H9 (cell line): ENCODE data around the gene TCF4. TPM values are rescaled to one million over a fixed set of nuclear protein-coding genes. Genes with fewer than 3 reads are reported as not detected.

Source experiments
- DNase-seq: peaks from one replicate; pipeline ENCODE4 v3.0.0-alpha.2; 2017
- H2AFZ ChIP-seq: one replicate; pipeline ENCODE4 v1.6.1; 2013; ENCODE audit warnings: mild to moderate bottlenecking, low read length, control low read depth, moderate library complexity
- H2AK5ac ChIP-seq: 2 replicates; pipeline ENCODE4 v1.6.1; 2013; ENCODE audit warnings: low read length, control low read depth, mixed read lengths; ENCODE audit not compliant: insufficient read length
- H2BK120ac ChIP-seq: one replicate; pipeline ENCODE4 v1.6.1; 2013; ENCODE audit warnings: low read depth, mild to moderate bottlenecking, low read length, control low read depth, inconsistent platforms; ENCODE audit not compliant: poor library complexity, severe bottlenecking
- H2BK12ac ChIP-seq: 2 replicates; pipeline ENCODE4 v1.6.1; 2013; ENCODE audit warnings: low read length, control low read depth, mixed read lengths, low read depth; ENCODE audit not compliant: insufficient read length
- H2BK15ac ChIP-seq: 2 replicates; pipeline ENCODE4 v1.6.1; 2013; ENCODE audit warnings: low read depth, low read length, control low read depth
- H2BK20ac ChIP-seq: one replicate; pipeline ENCODE4 v1.6.1; 2013; ENCODE audit warnings: low read depth, mild to moderate bottlenecking, low read length, control low read depth, inconsistent platforms; ENCODE audit not compliant: poor library complexity, severe bottlenecking
- H2BK5ac ChIP-seq: 2 replicates; pipeline ENCODE4 v1.6.1; 2013; ENCODE audit warnings: low read length, control low read depth, mixed read lengths; ENCODE audit not compliant: insufficient read length
- H3K14ac ChIP-seq: 2 replicates; pipeline ENCODE4 v1.6.1; 2013; ENCODE audit warnings: low read length, control low read depth; ENCODE audit not compliant: insufficient read depth
- H3K18ac ChIP-seq: 2 replicates; pipeline ENCODE4 v1.6.1; 2013; ENCODE audit warnings: low read depth, mild to moderate bottlenecking, mixed read lengths, low read length, control low read depth; ENCODE audit not compliant: insufficient read length
- H3K23ac ChIP-seq: 2 replicates; pipeline ENCODE4 v1.6.1; 2013; ENCODE audit warnings: low read length, control low read depth, mixed read lengths, low read depth; ENCODE audit not compliant: insufficient read length
- H3K23me2 ChIP-seq: 2 replicates; pipeline ENCODE4 v1.6.1; 2013; ENCODE audit warnings: low read depth, mild to moderate bottlenecking, mixed read lengths, low read length, control low read depth; ENCODE audit not compliant: insufficient read length, poor library complexity, severe bottlenecking
- H3K27ac ChIP-seq: 2 replicates; pipeline ENCODE4 v1.5.1; 2013; ENCODE audit warnings: low read length, control low read depth, mixed read lengths, low read depth; ENCODE audit not compliant: insufficient read length
- H3K27me3 ChIP-seq: 2 replicates; pipeline ENCODE4 v1.6.1; 2013; ENCODE audit warnings: low read length, control low read depth, inconsistent platforms; ENCODE audit not compliant: insufficient read depth
- H3K4ac ChIP-seq: 2 replicates; pipeline ENCODE4 v1.6.1; 2013; ENCODE audit warnings: low read depth, mild to moderate bottlenecking, control low read depth, inconsistent platforms, low read length, moderate library complexity
- H3K4me1 ChIP-seq: 2 replicates; pipeline ENCODE4 v1.6.1; 2013; ENCODE audit warnings: low read length, control low read depth, inconsistent platforms; ENCODE audit not compliant: insufficient read depth
- H3K4me2 ChIP-seq: 2 replicates; pipeline ENCODE4 v1.6.1; 2013; ENCODE audit warnings: low read length, control low read depth, mixed read lengths; ENCODE audit not compliant: insufficient read length, insufficient read depth
- H3K56ac ChIP-seq: 2 replicates; pipeline ENCODE4 v1.6.1; 2013; ENCODE audit warnings: low read depth, mild to moderate bottlenecking, mixed read lengths, low read length, control low read depth; ENCODE audit not compliant: insufficient read length
- H3K79me1 ChIP-seq: 2 replicates; pipeline ENCODE4 v1.6.1; 2013; ENCODE audit warnings: low read depth, mild to moderate bottlenecking, moderate library complexity, low read length, control low read depth, inconsistent platforms; ENCODE audit not compliant: insufficient read depth, poor library complexity, severe bottlenecking
- H3K79me2 ChIP-seq: 2 replicates; pipeline ENCODE4 v1.6.1; 2013; ENCODE audit warnings: low read length, control low read depth, inconsistent platforms; ENCODE audit not compliant: insufficient read depth
- H3K9ac ChIP-seq: 2 replicates; pipeline ENCODE4 v1.6.1; 2013; ENCODE audit warnings: low read length, control low read depth, mixed read lengths; ENCODE audit not compliant: insufficient read length; ENCODE audit errors: extremely low read depth
- H3K9me3 ChIP-seq: one replicate; pipeline ENCODE4 v1.6.1; 2013; ENCODE audit warnings: low read depth, low read length, inconsistent platforms; ENCODE audit not compliant: control insufficient read depth
- H3T11ph ChIP-seq: one replicate; pipeline ENCODE4 v1.6.1; 2013; ENCODE audit warnings: mild to moderate bottlenecking, low read length, control low read depth, inconsistent platforms
- H4K20me1 ChIP-seq: one replicate; pipeline ENCODE4 v1.6.1; 2013; ENCODE audit not compliant: control insufficient read depth, insufficient read length, insufficient read depth
- H4K5ac ChIP-seq: 2 replicates; pipeline ENCODE4 v1.6.1; 2013; ENCODE audit warnings: low read depth, mild to moderate bottlenecking, mixed read lengths, low read length, control low read depth; ENCODE audit not compliant: insufficient read length
- H4K8ac ChIP-seq: replicated peaks from 2 replicates; pipeline ENCODE4 v1.6.1; 2013; ENCODE audit warnings: low read length, control low read depth, mixed read lengths, low read depth; ENCODE audit not compliant: insufficient read length
- H4K91ac ChIP-seq: 2 replicates; pipeline ENCODE4 v1.6.1; 2013; ENCODE audit warnings: low read depth, mild to moderate bottlenecking, moderate library complexity, mixed read lengths, low read length, control low read depth; ENCODE audit not compliant: insufficient read length
- H3K27ac Mint-ChIP-seq, 3 experiments: 2 replicates in 2 of 3; 3 replicates in 1 of 3; pipeline ENCODE4 v1.8.0; 2020 to 2021; ENCODE audit warnings: mixed read lengths in 3 of 3, mild to moderate bottlenecking in 1 of 3, moderate library complexity in 1 of 3
- H3K27me3 Mint-ChIP-seq: 2 replicates; pipeline ENCODE4 v1.8.0; 2021; ENCODE audit warnings: low read depth, mild to moderate bottlenecking, moderate library complexity, mixed read lengths
- H3K36me3 Mint-ChIP-seq, 3 experiments: 2 replicates in 2 of 3; 3 replicates in 1 of 3; pipeline ENCODE4 v1.8.0; 2020 to 2021; ENCODE audit warnings: low read depth in 3 of 3, mixed read lengths in 3 of 3; ENCODE audit not compliant: insufficient read depth in 1 of 3
- H3K4me1 Mint-ChIP-seq, 2 experiments: 2 replicates each; pipeline ENCODE4 v1.8.0; 2020; ENCODE audit warnings: mixed read lengths in 2 of 2
- H3K4me3 Mint-ChIP-seq, 2 experiments: 2 replicates in 1 of 2; 3 replicates in 1 of 2; pipeline ENCODE4 v1.8.0; 2020 to 2021; ENCODE audit warnings: mild to moderate bottlenecking in 2 of 2, mixed read lengths in 2 of 2, moderate library complexity in 1 of 2
- H3K9me3 Mint-ChIP-seq, 2 experiments: 2 replicates in 1 of 2; 3 replicates in 1 of 2; pipeline ENCODE4 v1.8.0; 2020; ENCODE audit warnings: mild to moderate bottlenecking in 2 of 2, mixed read lengths in 2 of 2, moderate library complexity in 1 of 2
- WGBS: extraction: QIAGEN DNeasy Blood & Tissue Kit; methylation state at CpG from one replicate; pipeline ENCODE4 v1.1.7; 2013; ENCODE audit warnings: missing lambda C conversion rate, low lambda C conversion rate, mixed read lengths; ENCODE audit not compliant: insufficient read length; ENCODE audit errors: extremely low coverage; 5-methylcytosine and 5-hydroxymethylcytosine counted together
- total RNA-seq: library from RNA; stranded (reverse); gene quantifications from 2 replicates; pipeline ENCODE4 v1.2.1, GENCODE V29; 2021
- TF ChIP-seq, protein P1 (sequence below): fragments of 200-600 bp; sonication (generic); conservative IDR thresholded peaks from 3 replicates; pipeline ENCODE4 v1.8.0; 2021; ENCODE audit warnings: antibody characterized with exemption, mild to moderate bottlenecking

The TCF4 gene
- total RNA-seq, 1 experiment from 2014 or later = 99.4 TPM

DNA sequence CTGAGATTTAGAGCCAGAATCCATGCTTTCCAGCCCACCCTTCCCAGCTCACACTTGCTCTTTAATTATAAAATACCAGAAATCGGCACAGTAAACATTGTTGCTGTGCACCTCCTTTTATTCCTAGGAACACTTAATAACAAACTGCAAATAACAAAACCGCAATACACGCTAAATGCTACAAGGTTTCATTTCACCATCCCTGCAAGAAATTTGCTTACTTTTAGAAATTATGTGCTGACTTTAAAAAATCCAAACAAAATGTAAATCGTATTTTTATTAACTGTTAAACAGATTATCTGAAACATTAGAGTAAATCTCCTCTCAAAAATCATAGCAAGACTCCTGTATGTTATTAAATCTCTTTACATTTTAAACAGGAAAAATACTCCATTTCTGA lies 79.3 kb downstream of the TCF4 start:
- H3K79me2 ChIP-seq = peaks cover 11% of the 10 kb centered on the region; the same call in 1 of the 2 replicates
- H3K9ac ChIP-seq = no peak overlapping the region
- H3K4me1 Mint-ChIP-seq = peaks cover 33 to 37% of the 10 kb centered on the region in 2 experiments
- H4K5ac ChIP-seq = no peak overlapping the region
- no peak overlapping the region for H4K8ac ChIP-seq
- H3K9me3 ChIP-seq = no peaks in the 10 kb centered on the region
- H3K27ac Mint-ChIP-seq = peak overlapping the region in 1 of 3 experiments; percentile 78; a peak in 1 of 7 replicates
- DNase-seq = no peak
- no peak overlapping the region for H3K14ac ChIP-seq
- H3K36me3 Mint-ChIP-seq = no peaks in the 10 kb centered on the region
- TF ChIP-seq, protein P1, sequence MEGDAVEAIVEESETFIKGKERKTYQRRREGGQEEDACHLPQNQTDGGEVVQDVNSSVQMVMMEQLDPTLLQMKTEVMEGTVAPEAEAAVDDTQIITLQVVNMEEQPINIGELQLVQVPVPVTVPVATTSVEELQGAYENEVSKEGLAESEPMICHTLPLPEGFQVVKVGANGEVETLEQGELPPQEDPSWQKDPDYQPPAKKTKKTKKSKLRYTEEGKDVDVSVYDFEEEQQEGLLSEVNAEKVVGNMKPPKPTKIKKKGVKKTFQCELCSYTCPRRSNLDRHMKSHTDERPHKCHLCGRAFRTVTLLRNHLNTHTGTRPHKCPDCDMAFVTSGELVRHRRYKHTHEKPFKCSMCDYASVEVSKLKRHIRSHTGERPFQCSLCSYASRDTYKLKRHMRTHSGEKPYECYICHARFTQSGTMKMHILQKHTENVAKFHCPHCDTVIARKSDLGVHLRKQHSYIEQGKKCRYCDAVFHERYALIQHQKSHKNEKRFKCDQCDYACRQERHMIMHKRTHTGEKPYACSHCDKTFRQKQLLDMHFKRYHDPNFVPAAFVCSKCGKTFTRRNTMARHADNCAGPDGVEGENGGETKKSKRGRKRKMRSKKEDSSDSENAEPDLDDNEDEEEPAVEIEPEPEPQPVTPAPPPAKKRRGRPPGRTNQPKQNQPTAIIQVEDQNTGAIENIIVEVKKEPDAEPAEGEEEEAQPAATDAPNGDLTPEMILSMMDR = no peak
- no peak overlapping the region for H3T11ph ChIP-seq
- H3K27ac ChIP-seq = no peak overlapping the region
- H3K56ac ChIP-seq = no peak overlapping the region
- H3K4me1 ChIP-seq = peaks cover 10% of the 10 kb centered on the region; the same call in 1 of the 2 replicates
- no peaks in the 10 kb centered on the region for H3K9me3 Mint-ChIP-seq
- H3K79me1 ChIP-seq = no peaks in the 10 kb centered on the region
- no peak overlapping the region for H4K91ac ChIP-seq
- H3K27me3 ChIP-seq = no peaks in the 10 kb centered on the region
- H2BK20ac ChIP-seq = no peak overlapping the region
- H3K27me3 Mint-ChIP-seq = no peaks in the 10 kb centered on the region
- no peak overlapping the region for H2BK15ac ChIP-seq
- H3K18ac ChIP-seq = no peak overlapping the region
- H3K23me2 ChIP-seq = no peaks in the 10 kb centered on the region
- no peaks in the 10 kb centered on the region for H4K20me1 ChIP-seq
- H2AFZ ChIP-seq = no peak overlapping the region
- H2BK12ac ChIP-seq = no peak overlapping the region
- no peak overlapping the region for H2BK5ac ChIP-seq
- no CpG with 5 or more reads among the region's 4 CpGs for WGBS
- no peak overlapping the region for H2BK120ac ChIP-seq
- H3K4me3 Mint-ChIP-seq = no peak overlapping the region; a peak in 1 of 5 replicates
- H3K4me2 ChIP-seq = no peak overlapping the region
- no peak overlapping the region for H2AK5ac ChIP-seq
- no peak overlapping the region for H3K4ac ChIP-seq
- no peak overlapping the region for H3K23ac ChIP-seq
